Prostate gland (tissue), 2 donors: ENCODE measurements around the gene GRIK5.

Experiments used
- POLR2A ChIP-seq: fragments of 450-650 bp; IDR thresholded peaks from one replicate; pipeline ENCODE4 v1.6.1; 2016; ENCODE audit warnings: antibody characterized with exemption, mild to moderate bottlenecking
- TF ChIP-seq, protein P1 (sequence below), 4 experiments: fragments of 200-600 bp in 2 of 4; fragments of 450-650 bp in 2 of 4; sonication (generic) in 2 of 4; IDR thresholded peaks; 1 replicate in 3 of 4; 2 replicates in 1 of 4; pipeline ENCODE4 v1.5.1; 2016 to 2019; ENCODE audit warnings: antibody characterized with exemption in 4 of 4, mild to moderate bottlenecking in 2 of 4, moderate library complexity in 2 of 4

GRCh38 chr19:42117076-42117475 lies 47.1 kb upstream of the GRIK5 start:
- TF ChIP-seq, protein P1, sequence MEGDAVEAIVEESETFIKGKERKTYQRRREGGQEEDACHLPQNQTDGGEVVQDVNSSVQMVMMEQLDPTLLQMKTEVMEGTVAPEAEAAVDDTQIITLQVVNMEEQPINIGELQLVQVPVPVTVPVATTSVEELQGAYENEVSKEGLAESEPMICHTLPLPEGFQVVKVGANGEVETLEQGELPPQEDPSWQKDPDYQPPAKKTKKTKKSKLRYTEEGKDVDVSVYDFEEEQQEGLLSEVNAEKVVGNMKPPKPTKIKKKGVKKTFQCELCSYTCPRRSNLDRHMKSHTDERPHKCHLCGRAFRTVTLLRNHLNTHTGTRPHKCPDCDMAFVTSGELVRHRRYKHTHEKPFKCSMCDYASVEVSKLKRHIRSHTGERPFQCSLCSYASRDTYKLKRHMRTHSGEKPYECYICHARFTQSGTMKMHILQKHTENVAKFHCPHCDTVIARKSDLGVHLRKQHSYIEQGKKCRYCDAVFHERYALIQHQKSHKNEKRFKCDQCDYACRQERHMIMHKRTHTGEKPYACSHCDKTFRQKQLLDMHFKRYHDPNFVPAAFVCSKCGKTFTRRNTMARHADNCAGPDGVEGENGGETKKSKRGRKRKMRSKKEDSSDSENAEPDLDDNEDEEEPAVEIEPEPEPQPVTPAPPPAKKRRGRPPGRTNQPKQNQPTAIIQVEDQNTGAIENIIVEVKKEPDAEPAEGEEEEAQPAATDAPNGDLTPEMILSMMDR (IDR thresholded peaks at IDR 0.05): no peak
- TF ChIP-seq POLR2A: no peak
